Measurements from ENCODE around the gene VWA3B. TPM values are rescaled to one million over a fixed set of nuclear protein-coding genes. Genes with fewer than 3 reads are reported as not detected.

Gene VWA3B
- total RNA-seq, 1 donor from 2014 or later, result not detected

GRCh38 chr2:98269274-98269673 lies 182.3 kb downstream of the VWA3B start:
- H3K27me3 ChIP-seq (ENCODE audit: control insufficient read depth, insufficient read depth, low read length), result peaks cover 2% of the 10 kb centered on the region
- DNase-seq (ENCODE audit: low read depth), result no peak
- no peaks in the 10 kb centered on the region for H3K36me3 ChIP-seq (ENCODE audit: control insufficient read depth, insufficient read depth, low read length)
- peak; percentile 65 for TF ChIP-seq CTCF (IDR thresholded peaks at IDR 0.05; ENCODE audit: insufficient read depth, low read length, poor library complexity, severe bottlenecking)
- no peak overlapping the region for H3K4me3 ChIP-seq (ENCODE audit: low read depth, low read length)

GRCh38 chr2:98269830-98270229 lies 182.9 kb downstream of the VWA3B start:
- Histone ChIP-seq H3K36me3 (ENCODE audit: control insufficient read depth, insufficient read depth, low read length) (no peaks in the 10 kb centered on the region), H3K4me3 (ENCODE audit: low read depth, low read length) (no peak overlapping the region), H3K27me3 (ENCODE audit: control insufficient read depth, insufficient read depth, low read length) (peaks cover 2% of the 10 kb centered on the region)
- DNase-seq (ENCODE audit: low read depth), result no peak
- no peak for TF ChIP-seq CTCF (IDR thresholded peaks at IDR 0.05; ENCODE audit: insufficient read depth, low read length, poor library complexity, severe bottlenecking)

GRCh38 chr2:98277162-98277859 lies 190.3 kb downstream of the VWA3B start:
- peaks cover 13% of the 10 kb centered on the region for H3K27me3 ChIP-seq (ENCODE audit: control insufficient read depth, insufficient read depth, low read length)
- no peak overlapping the region for H3K4me3 ChIP-seq (ENCODE audit: low read depth, low read length)
- H3K36me3 ChIP-seq (ENCODE audit: control insufficient read depth, insufficient read depth, low read length), result no peaks in the 10 kb centered on the region
- DNase-seq (ENCODE audit: low read depth), result no peak
- TF ChIP-seq CTCF (IDR thresholded peaks at IDR 0.05; ENCODE audit: insufficient read depth, low read length, poor library complexity, severe bottlenecking), result no peak

- no peaks in the 10 kb centered on the region for H3K36me3 ChIP-seq (ENCODE audit: control insufficient read depth, insufficient read depth, low read length)
- no peak for DNase-seq (ENCODE audit: low read depth)
- no peak overlapping the region for H3K4me3 ChIP-seq (ENCODE audit: low read depth, low read length)
- TF ChIP-seq CTCF (IDR thresholded peaks at IDR 0.05; ENCODE audit: insufficient read depth, low read length, poor library complexity, severe bottlenecking), result no peak
- H3K27me3 ChIP-seq (ENCODE audit: control insufficient read depth, insufficient read depth, low read length), result peaks cover 12% of the 10 kb centered on the region
Observed at GRCh38 chr2:98278074-98278473, 191.1 kb downstream of the VWA3B start.

GRCh38 chr2:98280376-98281102 lies 193.6 kb downstream of the VWA3B start:
- Histone ChIP-seq H3K27me3 (ENCODE audit: control insufficient read depth, insufficient read depth, low read length) (peaks cover 12% of the 10 kb centered on the region), H3K36me3 (ENCODE audit: control insufficient read depth, insufficient read depth, low read length) (no peaks in the 10 kb centered on the region), H3K4me3 (ENCODE audit: low read depth, low read length) (no peak overlapping the region)
- no peak for TF ChIP-seq CTCF (IDR thresholded peaks at IDR 0.05; ENCODE audit: insufficient read depth, low read length, poor library complexity, severe bottlenecking)
- peak; percentile 72 for DNase-seq (ENCODE audit: low read depth)

All from kidney epithelial cell (primary cell).